Stomach (tissue), 9 donors: ENCODE results near the gene LY6G6C. TPM values are rescaled to one million over a fixed set of nuclear protein-coding genes. Genes with fewer than 3 reads are reported as not detected.
"Not testable (repeated sequence)": the region's sequence is repeated elsewhere in the genome, so short reads cannot be mapped to it uniquely, and the experiment has no call there.

Experiments used
- DNase-seq, 2 donors: peaks; one replicate each; pipeline versions ENCODE4 v3.0.0 to v3.0.0-alpha.2; 2013 to 2019
- H3K27ac ChIP-seq, 5 donors: fragments of 200-600 bp in 4 of 5; sonication (generic) in 4 of 5; one replicate each; pipeline ENCODE4 v1.5.1; 2013 to 2019; ENCODE audit warnings: mild to moderate bottlenecking in 1 of 5, moderate library complexity in 1 of 5
- H3K27me3 ChIP-seq, 3 donors: fragments of 200-600 bp; sonication (generic); one replicate each; pipeline ENCODE4 v1.5.1; 2017 to 2019; ENCODE audit warnings: mixed run types in 1 of 3
- H3K36me3 ChIP-seq, 4 donors: fragments of 200-600 bp; sonication (generic); 1 replicate in 3 of 4; 2 replicates in 1 of 4; pipeline ENCODE4 v1.5.1; 2016 to 2019
- H3K4me1 ChIP-seq, 4 donors: fragments of 200-600 bp; sonication (generic); one replicate each; pipeline ENCODE4 v1.5.1; 2016 to 2019
- H3K4me3 ChIP-seq, 4 donors: fragments of 200-600 bp; sonication (generic) in 3 of 4; one replicate each; pipeline ENCODE4 v1.5.1; 2016 to 2019; ENCODE audit warnings: mild to moderate bottlenecking in 1 of 4
- H3K9me3 ChIP-seq, 4 donors: fragments of 200-600 bp; sonication (generic); one replicate each; pipeline ENCODE4 v1.5.1; 2016 to 2019
- CTCF ChIP-seq, 7 experiments: fragments of 450-650 bp in 4 of 7; fragments of 200-600 bp in 3 of 7; sonication (generic) in 3 of 7; IDR thresholded peaks; one replicate each; pipeline ENCODE4 v1.5.1; 2016 to 2019; ENCODE audit warnings: antibody characterized with exemption in 7 of 7, control low read depth in 2 of 7, mild to moderate bottlenecking in 1 of 7
- EP300 ChIP-seq: sonication (generic); formaldehyde crosslinking; IDR thresholded peaks from one replicate; pipeline ENCODE4 v1.6.1; 2017; ENCODE audit warnings: antibody characterized with exemption
- POLR2A ChIP-seq, 4 donors: fragments of 450-650 bp; IDR thresholded peaks; one replicate each; pipeline ENCODE4 v1.6.1; 2016; ENCODE audit warnings: antibody characterized with exemption in 4 of 4, control low read depth in 2 of 4, mild to moderate bottlenecking in 1 of 4, moderate library complexity in 1 of 4
- POLR2AphosphoS5 ChIP-seq, 3 donors: sonication (generic); formaldehyde crosslinking; IDR thresholded peaks; one replicate each; pipeline ENCODE4 v1.6.1; 2016; ENCODE audit warnings: antibody characterized with exemption in 3 of 3
- WGBS, 5 donors: extraction: QIAGEN DNeasy Blood & Tissue Kit in 3 of 5; methylation state at CpG; one replicate each; pipeline versions ENCODE4 v1.1.5 to v1.1.7; 2013 to 2018; 5-methylcytosine and 5-hydroxymethylcytosine counted together
- intact Hi-C: fragments of 100-400 bp; cut with DNase I; formaldehyde crosslinking; loops from one replicate; pipeline ENCODE4 v1.15.1; 2023; ENCODE audit warnings: low total_unique reads
- polyA plus RNA-seq, 3 donors: library from polyadenylated mRNA; stranded (reverse); fragments of 200-250 nt; gene quantifications; one replicate each; pipeline ENCODE4 v1.2.3, GENCODE V29; 2013
- total RNA-seq, 5 donors: library from RNA; depleted of rRNA; stranded (reverse); fragments of >200 nt; gene quantifications; one replicate each; pipeline versions ENCODE4 v1.1.0 to v1.2.3, GENCODE V29; 2014 to 2016
- donor health status: healthy with polysubstance abuse.
- donor health status: Bipolar disorder and iron deficiency.
- donor health status: healthy.

The LY6G6C gene
- total and polyA plus RNA-seq, 8 donors, result 0.90 TPM; not detected in 7

DNA sequence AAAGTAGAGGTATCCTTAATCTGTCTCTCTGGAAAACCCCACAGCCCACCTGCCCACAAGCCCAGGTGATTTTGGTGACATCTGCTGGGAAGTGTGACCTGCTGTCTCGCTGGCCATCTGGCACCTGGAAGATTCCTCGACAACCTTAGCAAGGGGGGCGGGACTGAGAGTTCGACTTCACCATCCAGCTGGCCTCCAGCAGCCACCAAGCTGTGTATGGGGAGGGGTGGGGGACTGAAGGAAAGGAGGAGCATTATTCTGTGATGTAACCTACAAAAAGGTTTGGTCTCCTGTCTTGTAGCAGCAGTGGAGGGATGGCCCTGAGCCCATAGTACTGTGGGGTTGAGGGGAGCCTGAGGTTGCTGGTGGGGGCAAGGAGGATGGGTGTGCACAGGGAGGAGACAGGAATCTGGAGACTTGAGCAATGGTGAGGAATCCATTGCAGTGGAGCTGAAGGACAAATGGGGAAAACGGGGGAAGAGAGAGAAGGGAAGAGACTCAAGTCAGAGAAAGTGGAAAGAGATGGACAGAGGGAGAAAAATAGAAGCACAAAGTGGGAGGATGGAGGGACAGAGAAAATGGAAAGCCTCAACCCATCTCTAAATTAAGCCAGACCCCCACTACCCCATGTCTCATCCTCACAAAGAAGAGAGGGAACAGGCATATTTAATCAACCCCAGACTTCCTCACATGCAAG is 10.9 kb downstream of the LY6G6C start:
- Histone ChIP-seq H3K27ac (no peak overlapping the region), H3K27me3 (peaks cover 0 to 4% (median 0%) of the 10 kb centered on the region in 3 donors), H3K9me3 (no peaks in the 10 kb centered on the region), H3K36me3 (no peaks in the 10 kb centered on the region), H3K4me1 (peaks cover 0 to 10% (median 0%) of the 10 kb centered on the region in 4 donors), H3K4me3 (no peak overlapping the region)
- DNase-seq, result peak in 1 of 2 donors; percentile 4
- intact Hi-C loops, result no loop called here
- TF ChIP-seq POLR2AphosphoS5 (IDR thresholded peaks at IDR 0.05) (no peak), POLR2A (IDR thresholded peaks at IDR 0.05) (no peak), EP300 (no peak)
- WGBS, 5 donors, result 60 to 73% (median 70%) methylated on average over 5 of the region's 5 CpGs

- H3K9me3 ChIP-seq, H3K27me3 ChIP-seq, H3K4me3 ChIP-seq, intact Hi-C loops, DNase-seq, H3K27ac ChIP-seq, H3K36me3 ChIP-seq: not testable (repeated sequence)
- 89 to 94% (median 93%) methylated on average over 11 of the region's 11 CpGs for WGBS, 5 donors
- peaks cover 0 to 10% (median 0%) of the 10 kb centered on the region in 4 donors for H3K4me1 ChIP-seq
Observed at GRCh38 chr6:31709157-31709556, 12.4 kb downstream of the LY6G6C start.

GRCh38 chr6:31708224-31708623 is 13.3 kb downstream of the LY6G6C start:
- Histone ChIP-seq H3K9me3 (no peaks in the 10 kb centered on the region), H3K36me3 (no peaks in the 10 kb centered on the region), H3K4me1 (peaks cover 0 to 18% (median 6%) of the 10 kb centered on the region in 4 donors), H3K27me3 (peaks cover 0 to 4% (median 0%) of the 10 kb centered on the region in 3 donors), H3K4me3 (no peak overlapping the region), H3K27ac (no peak overlapping the region)
- WGBS, 5 donors, result 89 to 98% (median 96%) methylated on average over 3 of the region's 3 CpGs
- TF ChIP-seq EP300 (no peak), POLR2A (IDR thresholded peaks at IDR 0.05) (no peak), CTCF (IDR thresholded peaks at IDR 0.05) (no peak), POLR2AphosphoS5 (IDR thresholded peaks at IDR 0.05) (no peak)
- DNase-seq, result no peak
- intact Hi-C loops, result no loop called here

DNA sequence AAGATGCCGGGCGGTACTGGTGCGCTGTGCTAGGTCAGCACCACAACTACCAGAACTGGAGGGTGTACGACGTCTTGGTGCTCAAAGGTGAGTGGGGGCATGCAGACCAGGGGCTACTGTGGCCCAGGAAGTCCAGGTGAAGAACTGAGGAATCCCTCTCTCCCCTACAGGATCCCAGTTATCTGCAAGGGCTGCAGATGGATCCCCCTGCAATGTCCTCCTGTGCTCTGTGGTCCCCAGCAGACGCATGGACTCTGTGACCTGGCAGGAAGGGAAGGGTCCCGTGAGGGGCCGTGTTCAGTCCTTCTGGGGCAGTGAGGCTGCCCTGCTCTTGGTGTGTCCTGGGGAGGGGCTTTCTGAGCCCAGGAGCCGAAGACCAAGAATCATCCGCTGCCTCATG is 13.8 kb downstream of the LY6G6C start:
- WGBS, 5 donors, result 81 to 95% (median 88%) methylated on average over 9 to 10 of the region's 10 CpGs
- Histone ChIP-seq H3K4me1 (peaks cover 0 to 18% (median 6%) of the 10 kb centered on the region in 4 donors), H3K4me3 (no peak overlapping the region), H3K27ac (no peak overlapping the region), H3K27me3 (peaks cover 0 to 4% (median 0%) of the 10 kb centered on the region in 3 donors), H3K9me3 (no peaks in the 10 kb centered on the region), H3K36me3 (no peaks in the 10 kb centered on the region)
- no peak for TF ChIP-seq CTCF (IDR thresholded peaks at IDR 0.05)
- TF ChIP-seq POLR2A (IDR thresholded peaks at IDR 0.05), result no peak
- no peak for TF ChIP-seq POLR2AphosphoS5 (IDR thresholded peaks at IDR 0.05)
- TF ChIP-seq EP300, result no peak
- DNase-seq, result no peak
- intact Hi-C loops, result no loop called here

- TF ChIP-seq CTCF (IDR thresholded peaks at IDR 0.05), result no peak
- no peak for TF ChIP-seq POLR2A (IDR thresholded peaks at IDR 0.05)
- no peak for TF ChIP-seq POLR2AphosphoS5 (IDR thresholded peaks at IDR 0.05)
- no peak for TF ChIP-seq EP300
- Histone ChIP-seq H3K36me3 (no peaks in the 10 kb centered on the region), H3K9me3 (no peaks in the 10 kb centered on the region), H3K27ac (no peak within 1 kb of the TSS), H3K4me1 (peaks cover 8 to 25% (median 13%) of the 10 kb centered on the region in 4 donors), H3K27me3 (peaks cover 0 to 4% (median 0%) of the 10 kb centered on the region in 3 donors), H3K4me3 (no peak within 1 kb of the TSS)
- intact Hi-C loops, result no loop called here
- DNase-seq, result no peak
- 44 to 65% (median 53%) methylated on average over 3 of the region's 3 CpGs for WGBS, 5 donors
Observed at GRCh38 chr6:31706599-31706998, 14.9 kb downstream of the LY6G6C start, which contains the start of gene LY6G6F. Gene LY6G6F, plus strand, starts transcription at chr6:31706866. Its CDS starts 41 bp downstream, at chr6:31706907.
